ENCODE results near the gene MAGEA9. TPM values are rescaled to one million over a fixed set of nuclear protein-coding genes. Genes with fewer than 3 reads are reported as not detected.
"Not testable (repeated sequence)": the region's sequence is repeated elsewhere in the genome, so short reads cannot be mapped to it uniquely, and the experiment has no call there.

The MAGEA9 gene
- total RNA-seq, 1 experiment from 2014 or later: not detected

DNA sequence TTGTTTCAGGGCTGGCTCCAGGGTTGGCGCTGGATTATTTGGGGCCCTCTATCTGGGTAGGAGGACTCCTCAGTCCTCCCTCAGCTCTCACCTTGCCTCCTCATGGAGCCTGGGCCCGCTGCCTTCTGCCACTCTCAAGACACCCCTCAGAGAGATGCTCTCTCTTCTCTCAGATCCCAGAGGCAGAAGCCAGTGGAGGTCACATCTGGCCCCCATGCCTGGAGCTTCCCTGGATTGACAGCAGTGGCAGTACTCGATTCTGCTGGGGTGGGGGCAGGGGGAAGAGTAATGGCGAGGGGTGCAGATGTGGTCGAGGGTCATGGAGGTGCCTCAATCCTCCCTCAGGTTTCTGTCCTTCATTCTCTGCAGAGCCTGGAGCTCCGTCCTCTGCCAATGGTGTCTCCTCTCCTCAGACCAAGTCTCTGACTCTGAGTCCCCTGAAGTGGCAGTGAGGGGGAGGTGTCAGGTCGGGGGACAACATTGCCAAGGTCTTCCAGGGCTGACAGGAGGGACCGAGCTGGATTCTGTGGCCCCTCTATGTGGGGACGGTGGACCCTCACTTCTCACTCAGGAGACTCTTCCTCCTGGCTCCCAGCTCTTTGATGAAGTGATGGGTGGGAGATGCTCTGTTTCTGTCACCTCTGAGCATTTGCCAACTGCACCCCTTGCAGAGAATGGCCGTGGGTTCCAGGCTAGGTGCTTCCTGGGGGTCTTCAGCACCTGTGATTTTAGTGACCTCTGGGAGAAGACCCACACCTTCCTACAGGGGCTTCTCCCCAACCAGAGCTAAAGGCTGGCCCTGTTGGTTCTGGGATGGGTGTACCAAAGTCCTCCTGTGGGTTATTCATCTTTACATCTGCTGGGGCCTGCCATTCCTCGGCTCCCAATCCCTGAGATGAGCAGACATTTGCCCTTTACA, 18.8 kb upstream of the MAGEA9 start:
- H3K36me3 Mint-ChIP-seq (ENCODE audit: insufficient read depth, unreplicated experiment): no peaks in the 10 kb centered on the region
- no TSS peak for BruUV-seq (replicated peaks)

GRCh38 chrX:149770344-149770743, 11.4 kb upstream of the MAGEA9 start:
- POLR2A ChIA-PET; H3K36me3 Mint-ChIP-seq (ENCODE audit: insufficient read depth, unreplicated experiment); H3K9me3 ChIP-seq; H3K4me3 ChIP-seq (ENCODE audit: low read depth, low read length); H3K36me3 ChIP-seq (ENCODE audit: control insufficient read depth, insufficient read depth, low read length); H3K4me1 ChIP-seq; H3K4me1 Mint-ChIP-seq (ENCODE audit: low read depth, unreplicated experiment); BruUV-seq (replicated peaks); H3K4me3 Mint-ChIP-seq (ENCODE audit: unreplicated experiment); DNase-seq; H3K27me3 ChIP-seq (replicated peaks; ENCODE audit: control insufficient read depth, insufficient read depth, low read length); CTCF ChIA-PET; H3K27me3 Mint-ChIP-seq (ENCODE audit: insufficient read depth, unreplicated experiment); H3K9me3 Mint-ChIP-seq (ENCODE audit: unreplicated experiment); intact Hi-C loops (cut with micrococcal nuclease; ENCODE audit: unreplicated experiment); H3K27ac Mint-ChIP-seq (ENCODE audit: unreplicated experiment): not testable (repeated sequence)

More for the DNA sequence above, 18.8 kb upstream of the MAGEA9 start:
- H3K9me3 ChIP-seq: no peaks in the 10 kb centered on the region
- peaks cover 5% of the 10 kb centered on the region for H3K27me3 Mint-ChIP-seq (ENCODE audit: insufficient read depth, unreplicated experiment)
- no peak for DNase-seq
- H3K27ac Mint-ChIP-seq (ENCODE audit: unreplicated experiment): no peak overlapping the region
- H3K4me1 Mint-ChIP-seq (ENCODE audit: low read depth, unreplicated experiment): no peaks in the 10 kb centered on the region
- H3K4me3 ChIP-seq (ENCODE audit: low read depth, low read length): no peak overlapping the region
- no peak overlapping the region for H3K4me3 Mint-ChIP-seq (ENCODE audit: unreplicated experiment)
- no peaks in the 10 kb centered on the region for H3K36me3 ChIP-seq (ENCODE audit: control insufficient read depth, insufficient read depth, low read length)
- H3K9me3 Mint-ChIP-seq (ENCODE audit: unreplicated experiment): no peaks in the 10 kb centered on the region
- CTCF ChIA-PET: no interaction called here
- TF ChIP-seq, protein P1, sequence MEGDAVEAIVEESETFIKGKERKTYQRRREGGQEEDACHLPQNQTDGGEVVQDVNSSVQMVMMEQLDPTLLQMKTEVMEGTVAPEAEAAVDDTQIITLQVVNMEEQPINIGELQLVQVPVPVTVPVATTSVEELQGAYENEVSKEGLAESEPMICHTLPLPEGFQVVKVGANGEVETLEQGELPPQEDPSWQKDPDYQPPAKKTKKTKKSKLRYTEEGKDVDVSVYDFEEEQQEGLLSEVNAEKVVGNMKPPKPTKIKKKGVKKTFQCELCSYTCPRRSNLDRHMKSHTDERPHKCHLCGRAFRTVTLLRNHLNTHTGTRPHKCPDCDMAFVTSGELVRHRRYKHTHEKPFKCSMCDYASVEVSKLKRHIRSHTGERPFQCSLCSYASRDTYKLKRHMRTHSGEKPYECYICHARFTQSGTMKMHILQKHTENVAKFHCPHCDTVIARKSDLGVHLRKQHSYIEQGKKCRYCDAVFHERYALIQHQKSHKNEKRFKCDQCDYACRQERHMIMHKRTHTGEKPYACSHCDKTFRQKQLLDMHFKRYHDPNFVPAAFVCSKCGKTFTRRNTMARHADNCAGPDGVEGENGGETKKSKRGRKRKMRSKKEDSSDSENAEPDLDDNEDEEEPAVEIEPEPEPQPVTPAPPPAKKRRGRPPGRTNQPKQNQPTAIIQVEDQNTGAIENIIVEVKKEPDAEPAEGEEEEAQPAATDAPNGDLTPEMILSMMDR (IDR thresholded peaks at IDR 0.05; ENCODE audit: insufficient read depth in 1 of 2, low read depth in 1 of 2, low read length in 1 of 2, severe bottlenecking in 1 of 2, unreplicated experiment in 1 of 2): no peak
- H3K4me1 ChIP-seq: no peaks in the 10 kb centered on the region
- intact Hi-C loops (cut with micrococcal nuclease; ENCODE audit: unreplicated experiment): no loop called here
- POLR2A ChIA-PET: no interaction called here
- no peaks in the 10 kb centered on the region for H3K27me3 ChIP-seq (replicated peaks; ENCODE audit: control insufficient read depth, insufficient read depth, low read length)

DNA sequence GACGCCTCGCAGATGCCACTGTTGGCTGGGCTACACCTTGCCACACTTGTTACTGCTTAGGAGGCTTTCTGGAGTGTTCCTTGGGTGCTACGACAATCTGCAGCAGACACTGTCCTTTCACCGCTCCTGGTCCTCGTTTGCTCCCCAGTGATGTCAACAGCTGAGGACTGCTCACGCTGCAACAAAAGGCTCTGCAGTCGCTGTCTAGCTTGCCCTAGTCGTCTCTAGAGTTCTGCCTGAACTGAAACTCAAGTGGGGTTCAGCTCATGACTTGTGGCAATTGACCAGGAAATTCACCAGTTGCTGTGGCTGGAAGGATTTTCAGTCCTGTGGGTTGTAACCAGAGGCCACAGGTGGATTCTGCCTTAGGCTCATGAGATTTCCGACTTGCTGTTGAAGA, 8.7 kb upstream of the MAGEA9 start:
- H3K36me3 ChIP-seq (ENCODE audit: control insufficient read depth, insufficient read depth, low read length); H3K4me3 Mint-ChIP-seq (ENCODE audit: unreplicated experiment); H3K4me3 ChIP-seq (ENCODE audit: low read depth, low read length); H3K4me1 ChIP-seq; H3K4me1 Mint-ChIP-seq (ENCODE audit: low read depth, unreplicated experiment); intact Hi-C loops (cut with micrococcal nuclease; ENCODE audit: unreplicated experiment); H3K9me3 Mint-ChIP-seq (ENCODE audit: unreplicated experiment); H3K36me3 Mint-ChIP-seq (ENCODE audit: insufficient read depth, unreplicated experiment); H3K27me3 ChIP-seq (replicated peaks; ENCODE audit: control insufficient read depth, insufficient read depth, low read length); DNase-seq; POLR2A ChIA-PET; H3K27ac Mint-ChIP-seq (ENCODE audit: unreplicated experiment); H3K9me3 ChIP-seq; H3K27me3 Mint-ChIP-seq (ENCODE audit: insufficient read depth, unreplicated experiment); BruUV-seq (replicated peaks); CTCF ChIA-PET: not testable (repeated sequence)

GRCh38 chrX:149773768-149774167, 8.0 kb upstream of the MAGEA9 start, which contains the start of gene HSFX1:
Gene HSFX1 (plus strand): TSS chrX:149774068. CDS start chrX:149774682, 614 bp downstream.
- H3K4me3 ChIP-seq (ENCODE audit: low read depth, low read length); H3K27me3 Mint-ChIP-seq (ENCODE audit: insufficient read depth, unreplicated experiment); H3K9me3 ChIP-seq; H3K27ac Mint-ChIP-seq (ENCODE audit: unreplicated experiment); H3K4me1 ChIP-seq; H3K4me1 Mint-ChIP-seq (ENCODE audit: low read depth, unreplicated experiment); CTCF ChIA-PET; H3K27me3 ChIP-seq (replicated peaks; ENCODE audit: control insufficient read depth, insufficient read depth, low read length); H3K36me3 ChIP-seq (ENCODE audit: control insufficient read depth, insufficient read depth, low read length); intact Hi-C loops (cut with micrococcal nuclease; ENCODE audit: unreplicated experiment); BruUV-seq (replicated peaks); DNase-seq; H3K4me3 Mint-ChIP-seq (ENCODE audit: unreplicated experiment); POLR2A ChIA-PET; H3K36me3 Mint-ChIP-seq (ENCODE audit: insufficient read depth, unreplicated experiment); H3K9me3 Mint-ChIP-seq (ENCODE audit: unreplicated experiment): not testable (repeated sequence)

DNA sequence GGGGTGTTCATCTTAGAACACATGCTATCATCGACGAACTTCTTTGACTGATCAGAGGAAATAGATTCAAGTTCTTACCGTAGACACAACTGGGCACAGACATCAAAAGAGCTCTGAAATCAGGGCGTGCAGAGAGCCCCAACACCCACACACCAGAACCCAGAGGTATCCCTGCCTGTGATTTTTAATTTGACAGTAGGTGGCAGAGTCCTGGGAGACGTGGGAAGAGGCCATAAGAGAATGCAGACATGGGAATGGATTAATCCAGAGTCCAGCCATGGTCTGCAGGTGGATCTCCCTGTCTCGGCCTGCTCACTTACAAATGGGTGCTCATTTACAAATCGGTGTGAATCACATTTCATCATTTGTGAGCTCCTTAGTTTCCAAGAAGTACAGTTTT, 3.7 kb upstream of the MAGEA9 start:
- H3K4me3 Mint-ChIP-seq (ENCODE audit: unreplicated experiment); POLR2A ChIA-PET; CTCF ChIA-PET; DNase-seq; H3K27me3 Mint-ChIP-seq (ENCODE audit: insufficient read depth, unreplicated experiment); H3K27me3 ChIP-seq (replicated peaks; ENCODE audit: control insufficient read depth, insufficient read depth, low read length); H3K36me3 ChIP-seq (ENCODE audit: control insufficient read depth, insufficient read depth, low read length); BruUV-seq (replicated peaks); H3K9me3 Mint-ChIP-seq (ENCODE audit: unreplicated experiment); H3K9me3 ChIP-seq; H3K4me1 ChIP-seq; intact Hi-C loops (cut with micrococcal nuclease; ENCODE audit: unreplicated experiment); H3K27ac Mint-ChIP-seq (ENCODE audit: unreplicated experiment); H3K4me1 Mint-ChIP-seq (ENCODE audit: low read depth, unreplicated experiment); H3K36me3 Mint-ChIP-seq (ENCODE audit: insufficient read depth, unreplicated experiment); H3K4me3 ChIP-seq (ENCODE audit: low read depth, low read length): not testable (repeated sequence)

DNA sequence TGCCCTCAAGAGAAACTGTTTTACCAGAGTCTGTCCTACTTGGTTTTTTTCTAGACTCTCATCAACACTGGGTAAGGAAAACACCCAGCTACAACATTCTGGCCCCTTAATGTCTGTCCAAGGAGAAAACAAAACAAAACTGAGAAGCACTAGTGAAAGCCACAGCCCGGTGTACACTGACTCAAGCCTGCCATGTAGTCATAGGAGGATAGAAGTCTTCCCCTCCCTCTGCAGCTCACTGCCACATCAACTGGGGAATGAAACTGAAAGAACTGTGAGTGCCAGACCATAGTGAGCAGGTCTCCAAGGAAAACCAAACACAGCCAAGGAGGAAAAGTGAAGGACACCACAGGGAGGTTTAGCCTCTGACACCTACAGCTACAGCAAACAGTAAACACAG, 13.8 kb downstream of the MAGEA9 start:
- H3K9me3 Mint-ChIP-seq (ENCODE audit: unreplicated experiment); BruUV-seq (replicated peaks); H3K4me1 Mint-ChIP-seq (ENCODE audit: low read depth, unreplicated experiment); H3K27ac Mint-ChIP-seq (ENCODE audit: unreplicated experiment); intact Hi-C loops (cut with micrococcal nuclease; ENCODE audit: unreplicated experiment); CTCF ChIA-PET; H3K4me1 ChIP-seq; H3K4me3 ChIP-seq (ENCODE audit: low read depth, low read length); DNase-seq; POLR2A ChIA-PET; H3K9me3 ChIP-seq; H3K36me3 Mint-ChIP-seq (ENCODE audit: insufficient read depth, unreplicated experiment); H3K27me3 ChIP-seq (replicated peaks; ENCODE audit: control insufficient read depth, insufficient read depth, low read length); H3K4me3 Mint-ChIP-seq (ENCODE audit: unreplicated experiment); H3K36me3 ChIP-seq (ENCODE audit: control insufficient read depth, insufficient read depth, low read length): not testable (repeated sequence)
- peaks cover 12% of the 10 kb centered on the region for H3K27me3 Mint-ChIP-seq (ENCODE audit: insufficient read depth, unreplicated experiment)

All from Caco-2 (cell line).